ENCODE data around the gene CFAP298.
"Not testable (repeated sequence)": the region's sequence is repeated elsewhere in the genome, so short reads cannot be mapped to it uniquely, and the experiment has no call there.

CFAP298 gene

GRCh38 chr21:32565856-32566465, 46.2 kb downstream of the CFAP298 start:
- no peak for DNase-seq

GRCh38 chr21:32562915-32563314, 49.3 kb downstream of the CFAP298 start:
- DNase-seq = no peak

GRCh38 chr21:32562426-32562825, 49.8 kb downstream of the CFAP298 start:
- peak; percentile 33 for DNase-seq

GRCh38 chr21:32561476-32561875, 50.7 kb downstream of the CFAP298 start:
- DNase-seq = not testable (repeated sequence)

GRCh38 chr21:32560896-32561295, 51.3 kb downstream of the CFAP298 start:
- no peak for DNase-seq

- no peak for DNase-seq
Observed at GRCh38 chr21:32559006-32559610, 53.1 kb downstream of the CFAP298 start.

GRCh38 chr21:32558106-32558505, 54.1 kb downstream of the CFAP298 start:
- no peak for DNase-seq

GRCh38 chr21:32554832-32555638, 57.1 kb downstream of the CFAP298 start:
- DNase-seq = no peak

GRCh38 chr21:32549886-32550285, 62.3 kb downstream of the CFAP298 start:
- no peak for DNase-seq

- DNase-seq = no peak
Observed at GRCh38 chr21:32549440-32549839, 62.7 kb downstream of the CFAP298 start.

Data from activated CD8-positive, alpha-beta memory T cell treated with anti-CD3 and anti-CD28 coated beads, Interleukin-2, amount 50 U/mL, for 4 hours (primary cell).